Stomach (tissue), 4 donors: ENCODE measurements around the gene CTSH.

Experiments
- POLR2A ChIP-seq, 4 donors: fragments of 450-650 bp; IDR thresholded peaks; one replicate each; pipeline ENCODE4 v1.6.1; 2016; ENCODE audit warnings: antibody characterized with exemption in 4 of 4, control low read depth in 2 of 4, mild to moderate bottlenecking in 1 of 4, moderate library complexity in 1 of 4
- POLR2AphosphoS5 ChIP-seq, 3 donors: sonication (generic); formaldehyde crosslinking; IDR thresholded peaks; one replicate each; pipeline ENCODE4 v1.6.1; 2016; ENCODE audit warnings: antibody characterized with exemption in 3 of 3
- TF ChIP-seq, protein P1 (sequence below), 7 experiments: fragments of 450-650 bp in 4 of 7; fragments of 200-600 bp in 3 of 7; sonication (generic) in 3 of 7; IDR thresholded peaks; one replicate each; pipeline ENCODE4 v1.5.1; 2016 to 2019; ENCODE audit warnings: antibody characterized with exemption in 7 of 7, control low read depth in 2 of 7, mild to moderate bottlenecking in 1 of 7

DNA sequence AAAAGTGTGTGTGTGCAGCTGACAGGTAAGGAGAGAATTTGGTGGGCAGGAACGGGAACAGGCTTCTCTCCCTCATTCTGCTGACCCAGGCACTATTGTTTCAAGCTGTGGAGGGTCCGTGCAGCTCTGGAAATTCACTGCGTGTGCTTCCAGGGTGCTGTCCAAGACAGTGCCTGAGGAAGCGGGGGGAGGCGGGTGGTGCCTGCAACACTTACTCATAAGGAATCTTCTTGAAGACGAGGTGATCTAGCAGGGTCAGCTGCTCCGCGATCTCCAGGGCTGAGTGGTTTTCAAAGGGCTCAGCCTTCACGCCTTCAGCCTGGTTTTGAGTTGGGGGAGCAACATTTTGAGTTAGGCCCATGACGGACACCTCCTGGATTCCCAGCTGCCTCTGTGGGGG lies 46.6 kb upstream of the CTSH start:
- TF ChIP-seq POLR2AphosphoS5 (IDR thresholded peaks at IDR 0.05): no peak
- TF ChIP-seq, protein P1, sequence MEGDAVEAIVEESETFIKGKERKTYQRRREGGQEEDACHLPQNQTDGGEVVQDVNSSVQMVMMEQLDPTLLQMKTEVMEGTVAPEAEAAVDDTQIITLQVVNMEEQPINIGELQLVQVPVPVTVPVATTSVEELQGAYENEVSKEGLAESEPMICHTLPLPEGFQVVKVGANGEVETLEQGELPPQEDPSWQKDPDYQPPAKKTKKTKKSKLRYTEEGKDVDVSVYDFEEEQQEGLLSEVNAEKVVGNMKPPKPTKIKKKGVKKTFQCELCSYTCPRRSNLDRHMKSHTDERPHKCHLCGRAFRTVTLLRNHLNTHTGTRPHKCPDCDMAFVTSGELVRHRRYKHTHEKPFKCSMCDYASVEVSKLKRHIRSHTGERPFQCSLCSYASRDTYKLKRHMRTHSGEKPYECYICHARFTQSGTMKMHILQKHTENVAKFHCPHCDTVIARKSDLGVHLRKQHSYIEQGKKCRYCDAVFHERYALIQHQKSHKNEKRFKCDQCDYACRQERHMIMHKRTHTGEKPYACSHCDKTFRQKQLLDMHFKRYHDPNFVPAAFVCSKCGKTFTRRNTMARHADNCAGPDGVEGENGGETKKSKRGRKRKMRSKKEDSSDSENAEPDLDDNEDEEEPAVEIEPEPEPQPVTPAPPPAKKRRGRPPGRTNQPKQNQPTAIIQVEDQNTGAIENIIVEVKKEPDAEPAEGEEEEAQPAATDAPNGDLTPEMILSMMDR (IDR thresholded peaks at IDR 0.05): no peak
- TF ChIP-seq POLR2A (IDR thresholded peaks at IDR 0.05): no peak
